Suprapubic skin (tissue), 3 donors: ENCODE results near the gene LRCOL1.

Experiments used
- POLR2AphosphoS5 ChIP-seq, 3 donors: sonication (generic); formaldehyde crosslinking; IDR thresholded peaks; one replicate each; pipeline ENCODE4 v1.6.1; 2017; ENCODE audit warnings: antibody characterized with exemption in 3 of 3
- TF ChIP-seq, protein P1 (sequence below), 2 donors: fragments of 200-600 bp in 1 of 2; fragments of 450-650 bp in 1 of 2; sonication (generic) in 1 of 2; IDR thresholded peaks; one replicate each; pipeline ENCODE4 v1.5.1; 2016 to 2019; ENCODE audit warnings: antibody characterized with exemption in 2 of 2, mild to moderate bottlenecking in 1 of 2, moderate library complexity in 1 of 2

- TF ChIP-seq, protein P1, sequence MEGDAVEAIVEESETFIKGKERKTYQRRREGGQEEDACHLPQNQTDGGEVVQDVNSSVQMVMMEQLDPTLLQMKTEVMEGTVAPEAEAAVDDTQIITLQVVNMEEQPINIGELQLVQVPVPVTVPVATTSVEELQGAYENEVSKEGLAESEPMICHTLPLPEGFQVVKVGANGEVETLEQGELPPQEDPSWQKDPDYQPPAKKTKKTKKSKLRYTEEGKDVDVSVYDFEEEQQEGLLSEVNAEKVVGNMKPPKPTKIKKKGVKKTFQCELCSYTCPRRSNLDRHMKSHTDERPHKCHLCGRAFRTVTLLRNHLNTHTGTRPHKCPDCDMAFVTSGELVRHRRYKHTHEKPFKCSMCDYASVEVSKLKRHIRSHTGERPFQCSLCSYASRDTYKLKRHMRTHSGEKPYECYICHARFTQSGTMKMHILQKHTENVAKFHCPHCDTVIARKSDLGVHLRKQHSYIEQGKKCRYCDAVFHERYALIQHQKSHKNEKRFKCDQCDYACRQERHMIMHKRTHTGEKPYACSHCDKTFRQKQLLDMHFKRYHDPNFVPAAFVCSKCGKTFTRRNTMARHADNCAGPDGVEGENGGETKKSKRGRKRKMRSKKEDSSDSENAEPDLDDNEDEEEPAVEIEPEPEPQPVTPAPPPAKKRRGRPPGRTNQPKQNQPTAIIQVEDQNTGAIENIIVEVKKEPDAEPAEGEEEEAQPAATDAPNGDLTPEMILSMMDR (IDR thresholded peaks at IDR 0.05), result no peak
- TF ChIP-seq POLR2AphosphoS5 (IDR thresholded peaks at IDR 0.05), result no peak
These were observed 22.6 kb downstream of the LRCOL1 start for GRCh38 chr12:132587781-132588180.
